IMR-90 (cell line): ENCODE data around the gene CDK6. TPM values are rescaled to one million over a fixed set of nuclear protein-coding genes. Genes with fewer than 3 reads are reported as not detected.

Experiments
- ATAC-seq: fragments of 200-7000 bp; cut with Tn5 transposase; 2 replicates; pipeline ENCODE4 v1.9.1; 2020; ENCODE audit warnings: low read depth, mild to moderate bottlenecking, moderate library complexity
- BruUV-seq: library from RNA; stranded (reverse); fragments of 400-500 nt; replicated peaks from 2 replicates; lab custom pipeline; 2021; lab: Mats Ljungman, UMichigan
- CTCF ChIA-PET: fragments of 300-600 bp; formaldehyde crosslinking; extraction: SDS; loops from one replicate; lab custom pipeline; 2021; ENCODE audit warnings: antibody characterized with exemption; lab: Yijun Ruan, JAX
- POLR2A ChIA-PET: fragments of 300-600 bp; sonication (Branson Sonifier 250); formaldehyde crosslinking; loops from one replicate; lab custom pipeline; 2022; ENCODE audit warnings: antibody characterized with exemption; ENCODE audit not compliant: unreplicated experiment; lab: Charles Lee
- DNase-seq: peaks from one replicate; pipeline ENCODE4 v3.0.0; 2013
- H2AFZ ChIP-seq: replicated peaks from 2 replicates; pipeline ENCODE3; 2013; ENCODE audit warnings: low read length, mild to moderate bottlenecking; ENCODE audit not compliant: poor library complexity
- H2AK5ac ChIP-seq: 2 replicates; pipeline ENCODE4 v1.6.1; 2013; ENCODE audit warnings: low read depth, low read length, inconsistent platforms
- H2AK9ac ChIP-seq: replicated peaks from 2 replicates; pipeline ENCODE3; 2013; ENCODE audit warnings: mild to moderate bottlenecking, low read depth, low read length, moderate library complexity; ENCODE audit not compliant: poor library complexity
- H2BK120ac ChIP-seq: 2 replicates; pipeline ENCODE4 v1.6.1; 2013; ENCODE audit warnings: low read depth, low read length, inconsistent platforms
- H2BK15ac ChIP-seq: 3 replicates; pipeline ENCODE4 v1.6.1; 2013; ENCODE audit warnings: low read depth, low read length, inconsistent platforms
- H2BK20ac ChIP-seq: 2 replicates; pipeline ENCODE4 v1.6.1; 2013; ENCODE audit warnings: low read depth, mild to moderate bottlenecking, inconsistent platforms, low read length, moderate library complexity
- H2BK5ac ChIP-seq: 2 replicates; pipeline ENCODE4 v1.6.1; 2013; ENCODE audit warnings: mild to moderate bottlenecking, low read depth, low read length, inconsistent platforms; ENCODE audit not compliant: poor library complexity, severe bottlenecking
- H3K14ac ChIP-seq: replicated peaks from 2 replicates; pipeline ENCODE4 v1.6.1; 2013; ENCODE audit warnings: low read depth, low read length, inconsistent platforms
- H3K18ac ChIP-seq: 2 replicates; pipeline ENCODE4 v1.6.1; 2013; ENCODE audit warnings: low read depth, low read length, control low read depth
- H3K23ac ChIP-seq: 2 replicates; pipeline ENCODE4 v1.6.1; 2013; ENCODE audit warnings: low read depth, low read length, inconsistent platforms
- H3K27ac ChIP-seq: 2 replicates; pipeline ENCODE4 v1.5.1; 2013; ENCODE audit warnings: mild to moderate bottlenecking, control low read depth, low read length; ENCODE audit not compliant: insufficient read depth
- H3K27me3 ChIP-seq: 2 replicates; pipeline ENCODE4 v1.6.1; 2013; ENCODE audit warnings: low read length; ENCODE audit not compliant: control insufficient read depth, insufficient read depth
- H3K36me3 ChIP-seq: 2 replicates; pipeline ENCODE4 v1.6.1; 2013; ENCODE audit warnings: low read length, mixed read lengths; ENCODE audit not compliant: control insufficient read depth, insufficient read depth
- H3K4ac ChIP-seq: 2 replicates; pipeline ENCODE4 v1.6.1; 2013; ENCODE audit warnings: low read depth, low read length, inconsistent platforms
- H3K4me1 ChIP-seq: 2 replicates; pipeline ENCODE4 v1.6.1; 2013; ENCODE audit warnings: low read length, mixed read lengths; ENCODE audit not compliant: control insufficient read depth, insufficient read depth
- H3K4me2 ChIP-seq: 2 replicates; pipeline ENCODE4 v1.6.1; 2013; ENCODE audit warnings: low read depth, mild to moderate bottlenecking, control low read depth, low read length, moderate library complexity
- H3K4me3 ChIP-seq: 2 replicates; pipeline ENCODE4 v1.5.1; 2013; ENCODE audit warnings: low read depth, mild to moderate bottlenecking, control low read depth, low read length, moderate library complexity; ENCODE audit not compliant: insufficient read depth
- H3K56ac ChIP-seq: 2 replicates; pipeline ENCODE4 v1.6.1; 2013; ENCODE audit warnings: low read length, inconsistent platforms; ENCODE audit not compliant: insufficient read depth; ENCODE audit errors: extremely low read depth
- H3K79me1 ChIP-seq, 2 experiments: 2 replicates each; pipeline ENCODE4 v1.6.1; 2013; ENCODE audit warnings: low read length in 2 of 2, inconsistent platforms in 1 of 2, low read depth in 1 of 2
- H3K9ac ChIP-seq: 2 replicates; pipeline ENCODE4 v1.6.1; 2013; ENCODE audit warnings: low read depth, low read length, control low read depth
- H3K9me1 ChIP-seq: 2 replicates; pipeline ENCODE4 v1.6.1; 2013; ENCODE audit warnings: low read length, inconsistent platforms; ENCODE audit not compliant: insufficient read depth
- H3K9me3 ChIP-seq: 2 replicates; pipeline ENCODE4 v1.6.1; 2013; ENCODE audit warnings: low read length; ENCODE audit not compliant: control insufficient read depth, insufficient read depth
- H4K20me1 ChIP-seq: 2 replicates; pipeline ENCODE4 v1.6.1; 2013; ENCODE audit warnings: low read length, inconsistent platforms; ENCODE audit not compliant: insufficient read depth
- H4K5ac ChIP-seq: 2 replicates; pipeline ENCODE4 v1.6.1; 2013; ENCODE audit warnings: mild to moderate bottlenecking, low read depth, low read length, control low read depth
- H4K8ac ChIP-seq, 2 experiments: 2 replicates each; pipeline ENCODE4 v1.6.1; 2013; ENCODE audit warnings: low read depth in 2 of 2, low read length in 2 of 2, control low read depth in 1 of 2, inconsistent platforms in 1 of 2
- H4K91ac ChIP-seq: 2 replicates; pipeline ENCODE4 v1.6.1; 2013; ENCODE audit warnings: low read depth, low read length, inconsistent platforms; ENCODE audit not compliant: insufficient read depth
- CEBPB ChIP-seq: IDR thresholded peaks from 2 replicates; pipeline ENCODE4 v1.6.1; 2012; ENCODE audit warnings: low read depth, low read length, improper control_type of control experiment
- CHD1 ChIP-seq: IDR thresholded peaks from 2 replicates; pipeline ENCODE4 v1.6.1; 2012; ENCODE audit warnings: low read depth, low read length, improper control_type of control experiment
- ELK1 ChIP-seq: fragments of 150-350 bp; IDR thresholded peaks from 2 replicates; pipeline ENCODE4 v1.6.1; 2016; ENCODE audit warnings: low read depth, mild to moderate bottlenecking, low read length, moderate library complexity, borderline replicate concordance
- FOS ChIP-seq: fragments of 150-350 bp; IDR thresholded peaks from 2 replicates; pipeline ENCODE4 v1.6.1; 2016; ENCODE audit warnings: low read depth, low read length
- MAFK ChIP-seq: IDR thresholded peaks from 2 replicates; pipeline ENCODE4 v1.6.1; 2012; ENCODE audit warnings: low read depth, low read length, improper control_type of control experiment
- MAZ ChIP-seq: IDR thresholded peaks from 2 replicates; pipeline ENCODE4 v1.6.1; 2012; ENCODE audit warnings: low read depth, mild to moderate bottlenecking, low read length, improper control_type of control experiment, moderate library complexity, borderline replicate concordance
- MXI1 ChIP-seq: IDR thresholded peaks from 2 replicates; pipeline ENCODE4 v1.6.1; 2012; ENCODE audit warnings: low read depth, mild to moderate bottlenecking, low read length, moderate library complexity, borderline replicate concordance
- NFE2L2 ChIP-seq: fragments of 150-350 bp; IDR thresholded peaks from 2 replicates; pipeline ENCODE4 v1.6.1; 2016; ENCODE audit warnings: low read depth, mild to moderate bottlenecking, low read length
- POLR2A ChIP-seq: IDR thresholded peaks from 2 replicates; pipeline ENCODE4 v1.6.1; 2012; ENCODE audit warnings: mild to moderate bottlenecking, low read depth, low read length
- RAD21 ChIP-seq: IDR thresholded peaks from 2 replicates; pipeline ENCODE4 v1.6.1; 2012; ENCODE audit warnings: low read length, improper control_type of control experiment
- RCOR1 ChIP-seq: IDR thresholded peaks from 2 replicates; pipeline ENCODE4 v1.6.1; 2012; ENCODE audit warnings: mild to moderate bottlenecking, low read length, improper control_type of control experiment; ENCODE audit not compliant: insufficient replicate concordance
- RFX5 ChIP-seq: IDR thresholded peaks from 2 replicates; pipeline ENCODE4 v1.8.0; 2012; ENCODE audit warnings: low read depth, mild to moderate bottlenecking, low read length, moderate library complexity
- SMC3 ChIP-seq: fragments of 150-350 bp; IDR thresholded peaks from 2 replicates; pipeline ENCODE4 v1.6.1; 2016; ENCODE audit warnings: low read depth, mild to moderate bottlenecking, antibody characterized with exemption, low read length, moderate library complexity
- USF2 ChIP-seq: fragments of 150-350 bp; IDR thresholded peaks from 2 replicates; pipeline ENCODE4 v1.6.1; 2017; ENCODE audit warnings: mild to moderate bottlenecking, antibody characterized with exemption, low read length, low read depth
- WGBS, 2 experiments: methylation state at CpG; one replicate each; pipeline versions ENCODE4 v1.1.5 to v1.1.7; 2013; ENCODE audit warnings: missing lambda C conversion rate in 2 of 2; ENCODE audit not compliant: insufficient read length in 1 of 2; ENCODE audit errors: extremely low coverage in 2 of 2; 5-methylcytosine and 5-hydroxymethylcytosine counted together
- dilution Hi-C: fragments of 300-500 bp; cut with HindIII; formaldehyde crosslinking; loops from one replicate; pipeline ENCODE4 v1.14.3; 2018; ENCODE audit warnings: low sequenced_read_pairs; ENCODE audit not compliant: unreplicated experiment
- in situ Hi-C: fragments of 300-500 bp; cut with MboI; formaldehyde crosslinking; loops from 3 replicates; pipeline ENCODE4 v1.14.3; 2019; ENCODE audit warnings: low sequenced_read_pairs, inconsistent platforms, mixed read lengths
- intact Hi-C: fragments of 100-400 bp; cut with micrococcal nuclease; formaldehyde crosslinking; loops from 2 replicates; pipeline ENCODE4 v1.10.0; 2022
- polyA plus RNA-seq, 3 experiments: library from polyadenylated mRNA; depleted of rRNA; stranded (reverse); fragments of >200 nt; gene quantifications; 2 replicates each; pipeline ENCODE4 v1.2.3, GENCODE V29; 2012; ENCODE audit warnings: low replicate concordance in 1 of 3
- total RNA-seq: library from RNA; depleted of rRNA; stranded (reverse); fragments of >200 nt; gene quantifications from 2 replicates; pipeline ENCODE4 v1.2.3, GENCODE V29; 2012
- TF ChIP-seq, protein P1 (sequence below): conservative IDR thresholded peaks from 2 replicates; pipeline ENCODE4 v1.5.1; 2012; ENCODE audit warnings: mild to moderate bottlenecking, low read depth, low read length, improper control_type of control experiment

Gene CDK6
- total and polyA plus RNA-seq, 2 of the 4 experiments (the other 2 are of a cell fraction): 21.5 to 195 TPM

GRCh38 chr7:92716825-92717580 is 119.4 kb downstream of the CDK6 start:
- ChIA-PET CTCF (no interaction called here), POLR2A (no interaction called here)
- H4K5ac ChIP-seq: no peak overlapping the region
- H3K18ac ChIP-seq: no peak overlapping the region
- H3K79me1 ChIP-seq: peaks cover 47 to 73% of the 10 kb centered on the region in 2 experiments
- peaks cover 7% of the 10 kb centered on the region for H3K4me1 ChIP-seq
- no peak overlapping the region for H3K23ac ChIP-seq
- ATAC-seq: no peak
- H2AK9ac ChIP-seq: no peak overlapping the region
- no peak overlapping the region for H4K8ac ChIP-seq
- BruUV-seq: no TSS peak
- H3K27ac ChIP-seq: no peak overlapping the region
- H3K27me3 ChIP-seq: no peaks in the 10 kb centered on the region
- intact Hi-C loops (no loop called here), dilution Hi-C loops (no loop called here), in situ Hi-C loops (no loop called here)
- H3K4me3 ChIP-seq: no peak overlapping the region
- no peak overlapping the region for H3K4ac ChIP-seq
- no peak overlapping the region for H3K9ac ChIP-seq
- no peak overlapping the region for H2BK15ac ChIP-seq
- H3K9me1 ChIP-seq: peaks cover 26% of the 10 kb centered on the region
- peak overlapping the region; percentile 33; the same call in 1 of the 2 replicates for H2AK5ac ChIP-seq
- no peak for DNase-seq
- no peak overlapping the region for H2AFZ ChIP-seq
- H3K56ac ChIP-seq: no peak overlapping the region
- H2BK120ac ChIP-seq: no peak overlapping the region
- no peaks in the 10 kb centered on the region for H3K9me3 ChIP-seq
- peaks cover 14% of the 10 kb centered on the region; the same call in 1 of the 2 replicates for H4K20me1 ChIP-seq
- no CpG with 5 or more reads among the region's 4 CpGs for WGBS, 2 experiments
- H4K91ac ChIP-seq: no peak overlapping the region; the same call in 1 of the 2 replicates
- no peak overlapping the region for H3K14ac ChIP-seq
- peaks cover 18% of the 10 kb centered on the region for H3K36me3 ChIP-seq
- H3K4me2 ChIP-seq: no peak overlapping the region; the same call in 1 of the 2 replicates
- no peak overlapping the region for H2BK5ac ChIP-seq
- H2BK20ac ChIP-seq: no peak overlapping the region
- no peak for TF ChIP-seq RCOR1
- TF ChIP-seq MXI1: no peak
- TF ChIP-seq, protein P1, sequence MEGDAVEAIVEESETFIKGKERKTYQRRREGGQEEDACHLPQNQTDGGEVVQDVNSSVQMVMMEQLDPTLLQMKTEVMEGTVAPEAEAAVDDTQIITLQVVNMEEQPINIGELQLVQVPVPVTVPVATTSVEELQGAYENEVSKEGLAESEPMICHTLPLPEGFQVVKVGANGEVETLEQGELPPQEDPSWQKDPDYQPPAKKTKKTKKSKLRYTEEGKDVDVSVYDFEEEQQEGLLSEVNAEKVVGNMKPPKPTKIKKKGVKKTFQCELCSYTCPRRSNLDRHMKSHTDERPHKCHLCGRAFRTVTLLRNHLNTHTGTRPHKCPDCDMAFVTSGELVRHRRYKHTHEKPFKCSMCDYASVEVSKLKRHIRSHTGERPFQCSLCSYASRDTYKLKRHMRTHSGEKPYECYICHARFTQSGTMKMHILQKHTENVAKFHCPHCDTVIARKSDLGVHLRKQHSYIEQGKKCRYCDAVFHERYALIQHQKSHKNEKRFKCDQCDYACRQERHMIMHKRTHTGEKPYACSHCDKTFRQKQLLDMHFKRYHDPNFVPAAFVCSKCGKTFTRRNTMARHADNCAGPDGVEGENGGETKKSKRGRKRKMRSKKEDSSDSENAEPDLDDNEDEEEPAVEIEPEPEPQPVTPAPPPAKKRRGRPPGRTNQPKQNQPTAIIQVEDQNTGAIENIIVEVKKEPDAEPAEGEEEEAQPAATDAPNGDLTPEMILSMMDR: no peak
- TF ChIP-seq POLR2A: no peak
- no peak for TF ChIP-seq MAFK
- TF ChIP-seq RAD21: no peak
- TF ChIP-seq SMC3: no peak
- no peak for TF ChIP-seq FOS
- TF ChIP-seq CEBPB: no peak
- TF ChIP-seq RFX5: no peak
- TF ChIP-seq USF2: no peak
- no peak for TF ChIP-seq CHD1
- no peak for TF ChIP-seq ELK1
- no peak for TF ChIP-seq MAZ
- TF ChIP-seq NFE2L2: no peak
